ENCODE data around the gene CDH13. TPM values are rescaled to one million over a fixed set of nuclear protein-coding genes. Genes with fewer than 3 reads are reported as not detected.

The CDH13 gene
- total and polyA plus RNA-seq, 2 donors (not counting 3 experiments of a cell fraction or from before 2014, with no cell fraction given), result 96.6 to 124 TPM

DNA sequence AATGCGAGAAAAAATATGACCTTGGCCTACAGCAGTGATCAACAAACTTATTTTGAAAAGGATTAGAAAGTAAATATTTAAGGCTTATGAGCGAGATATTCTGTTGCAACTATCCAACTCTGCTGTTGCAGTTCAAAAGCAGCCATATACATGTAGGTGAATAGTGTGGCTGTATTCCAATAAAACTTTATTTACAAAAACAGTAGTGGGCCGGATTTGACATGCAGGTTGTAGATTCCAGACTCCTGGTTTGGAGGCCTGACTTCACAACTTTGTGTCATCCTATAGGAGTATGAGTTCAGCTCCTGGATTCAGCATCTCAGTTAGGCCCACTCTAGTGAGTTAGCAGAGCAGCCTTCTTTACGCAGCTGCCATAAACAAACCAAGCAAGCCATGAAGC, 386.3 kb downstream of the CDH13 start:
- no TSS peak for BruUV-seq (replicated peaks)
- H3K4me1 ChIP-seq (ENCODE audit: control insufficient read depth, extremely low read depth, insufficient read depth, low read length), result no peaks in the 10 kb centered on the region
- dilution Hi-C loops (cut with MboI; ENCODE audit: extremely low pct_ligation_motif_present, low sequenced_read_pairs), result no loop called here

More for the DNA sequence above, 386.3 kb downstream of the CDH13 start:
- no peaks in the 10 kb centered on the region for H3K9me3 ChIP-seq (replicated peaks; ENCODE audit: control insufficient read depth, insufficient read depth, low read length)
- FAIRE-seq, result no peak
- H3K27me3 ChIP-seq (ENCODE audit: control insufficient read depth in 2 of 2, insufficient read depth in 2 of 2, low read length in 2 of 2), result no peaks in the 10 kb centered on the region
- ChIA-PET CTCF (no interaction called here), POLR2A (no interaction called here)
- H3K79me2 ChIP-seq (ENCODE audit: control insufficient read depth, insufficient read depth, low read length), result no peaks in the 10 kb centered on the region
- no peaks in the 10 kb centered on the region for H4K20me1 ChIP-seq (replicated peaks; ENCODE audit: control insufficient read depth, extremely low read depth, insufficient read depth, low read length)
- no peak overlapping the region for H3K4me2 ChIP-seq (ENCODE audit: insufficient read depth, low read length)
- H3K4me3 ChIP-seq (replicated peaks in 1 of 3; ENCODE audit: insufficient read depth in 1 of 3, low read depth in 1 of 3, low read length in 3 of 3), result no peak overlapping the region
- DNase-seq (ENCODE audit: low read depth, low spot score), result no peak
- H3K9me1 ChIP-seq (replicated peaks; ENCODE audit: control insufficient read depth, extremely low read depth, insufficient read depth, low read length), result no peaks in the 10 kb centered on the region
- H2AFZ ChIP-seq (ENCODE audit: low read depth, low read length), result no peak overlapping the region
- TF ChIP-seq FOS (IDR thresholded peaks at IDR 0.05; ENCODE audit: borderline replicate concordance, insufficient read depth, low read length) (no peak), JUN (IDR thresholded peaks at IDR 0.05; ENCODE audit: borderline replicate concordance, insufficient read depth, insufficient read length, low read depth) (no peak), POLR2AphosphoS5 (IDR thresholded peaks at IDR 0.05; ENCODE audit: insufficient read depth, low read depth, low read length) (no peak), GATA2 (IDR thresholded peaks at IDR 0.05; ENCODE audit: insufficient read depth, insufficient read length, low read depth, low read length) (no peak), EZH2 (IDR thresholded peaks at IDR 0.05; ENCODE audit: borderline replicate concordance, low read depth, low read length, severe bottlenecking) (no peak), POLR2A (IDR thresholded peaks at IDR 0.05; ENCODE audit: low read depth, low read length) (no peak), MYC (IDR thresholded peaks at IDR 0.05; ENCODE audit: low read depth, low read length) (no peak)
- TF ChIP-seq, protein P1, sequence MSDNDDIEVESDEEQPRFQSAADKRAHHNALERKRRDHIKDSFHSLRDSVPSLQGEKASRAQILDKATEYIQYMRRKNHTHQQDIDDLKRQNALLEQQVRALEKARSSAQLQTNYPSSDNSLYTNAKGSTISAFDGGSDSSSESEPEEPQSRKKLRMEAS (IDR thresholded peaks at IDR 0.05; ENCODE audit: insufficient read depth, insufficient read length), result no peak
- TF ChIP-seq, protein P2, sequence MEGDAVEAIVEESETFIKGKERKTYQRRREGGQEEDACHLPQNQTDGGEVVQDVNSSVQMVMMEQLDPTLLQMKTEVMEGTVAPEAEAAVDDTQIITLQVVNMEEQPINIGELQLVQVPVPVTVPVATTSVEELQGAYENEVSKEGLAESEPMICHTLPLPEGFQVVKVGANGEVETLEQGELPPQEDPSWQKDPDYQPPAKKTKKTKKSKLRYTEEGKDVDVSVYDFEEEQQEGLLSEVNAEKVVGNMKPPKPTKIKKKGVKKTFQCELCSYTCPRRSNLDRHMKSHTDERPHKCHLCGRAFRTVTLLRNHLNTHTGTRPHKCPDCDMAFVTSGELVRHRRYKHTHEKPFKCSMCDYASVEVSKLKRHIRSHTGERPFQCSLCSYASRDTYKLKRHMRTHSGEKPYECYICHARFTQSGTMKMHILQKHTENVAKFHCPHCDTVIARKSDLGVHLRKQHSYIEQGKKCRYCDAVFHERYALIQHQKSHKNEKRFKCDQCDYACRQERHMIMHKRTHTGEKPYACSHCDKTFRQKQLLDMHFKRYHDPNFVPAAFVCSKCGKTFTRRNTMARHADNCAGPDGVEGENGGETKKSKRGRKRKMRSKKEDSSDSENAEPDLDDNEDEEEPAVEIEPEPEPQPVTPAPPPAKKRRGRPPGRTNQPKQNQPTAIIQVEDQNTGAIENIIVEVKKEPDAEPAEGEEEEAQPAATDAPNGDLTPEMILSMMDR (IDR thresholded peaks at IDR 0.05; ENCODE audit: extremely low read depth in 1 of 2, insufficient read depth in 1 of 2, low read depth in 1 of 2, low read length in 2 of 2), result no peak
- H3K27ac ChIP-seq (ENCODE audit: insufficient read depth, low read depth, low read length), result no peak overlapping the region
- no peak overlapping the region for H3K9ac ChIP-seq (replicated peaks; ENCODE audit: extremely low read depth, insufficient read depth, low read length)
- no peaks in the 10 kb centered on the region for H3K36me3 ChIP-seq (ENCODE audit: control insufficient read depth in 2 of 2, extremely low read depth in 1 of 2, insufficient read depth in 2 of 2, low read length in 2 of 2)
- intact Hi-C loops (cut with micrococcal nuclease), result no loop called here

Measured in endothelial cell of umbilical vein (primary cell).